Nephron (organoid): ENCODE data around the gene SPATA2L.

Experiments
- H3K27ac Mint-ChIP-seq, 3 experiments: 2 replicates each; pipeline ENCODE4 v1.8.0; 2020; ENCODE audit warnings: mixed read lengths in 3 of 3, mild to moderate bottlenecking in 2 of 3, moderate library complexity in 1 of 3
- H3K27me3 Mint-ChIP-seq: 2 replicates; pipeline ENCODE4 v1.8.0; 2021; ENCODE audit warnings: low read depth, mild to moderate bottlenecking, moderate library complexity, mixed read lengths
- H3K36me3 Mint-ChIP-seq: 2 replicates; pipeline ENCODE4 v1.8.0; 2020; ENCODE audit warnings: low read depth, mixed read lengths
- H3K4me1 Mint-ChIP-seq: 2 replicates; pipeline ENCODE4 v1.8.0; 2020; ENCODE audit warnings: mixed read lengths
- H3K4me3 Mint-ChIP-seq, 3 experiments: 2 replicates each; pipeline ENCODE4 v1.8.0; 2020; ENCODE audit warnings: mild to moderate bottlenecking in 3 of 3, mixed read lengths in 3 of 3, moderate library complexity in 2 of 3
- H3K9me3 Mint-ChIP-seq: 2 replicates; pipeline ENCODE4 v1.8.0; 2020; ENCODE audit warnings: mixed read lengths
- CTCF ChIP-seq, 3 experiments: fragments of 200-600 bp; sonication (generic); IDR thresholded peaks; one replicate each; pipeline ENCODE4 v1.5.0; 2021; ENCODE audit warnings: antibody characterized with exemption in 3 of 3; ENCODE audit not compliant: unreplicated experiment in 3 of 3

The SPATA2L gene

GRCh38 chr16:89732142-89732917 is 30.8 kb upstream of the SPATA2L start:
- H3K4me3 Mint-ChIP-seq, result no peak overlapping the region
- no peaks in the 10 kb centered on the region for H3K9me3 Mint-ChIP-seq
- H3K27ac Mint-ChIP-seq, result no peak overlapping the region
- H3K36me3 Mint-ChIP-seq, result peaks cover 65% of the 10 kb centered on the region
- H3K4me1 Mint-ChIP-seq, result peaks cover 4% of the 10 kb centered on the region
- no peaks in the 10 kb centered on the region for H3K27me3 Mint-ChIP-seq
- no peak for TF ChIP-seq CTCF (IDR thresholded peaks at IDR 0.05; ENCODE audit: unreplicated experiment in 3 of 3)

- H3K36me3 Mint-ChIP-seq, result peaks cover 64% of the 10 kb centered on the region
- no peak overlapping the region for H3K4me3 Mint-ChIP-seq
- TF ChIP-seq CTCF (IDR thresholded peaks at IDR 0.05; ENCODE audit: unreplicated experiment in 3 of 3), result no peak
- H3K27ac Mint-ChIP-seq, result peak overlapping the region in 1 of 3 experiments; percentile 24
- peaks cover 4% of the 10 kb centered on the region for H3K4me1 Mint-ChIP-seq
- no peaks in the 10 kb centered on the region for H3K27me3 Mint-ChIP-seq
- H3K9me3 Mint-ChIP-seq, result no peaks in the 10 kb centered on the region
Observed at GRCh38 chr16:89730610-89731234, 29.2 kb upstream of the SPATA2L start.

GRCh38 chr16:89729863-89730593 is 28.5 kb upstream of the SPATA2L start:
- H3K36me3 Mint-ChIP-seq, result peaks cover 57% of the 10 kb centered on the region
- H3K9me3 Mint-ChIP-seq, result no peaks in the 10 kb centered on the region
- H3K4me1 Mint-ChIP-seq, result peaks cover 4% of the 10 kb centered on the region
- no peak overlapping the region for H3K4me3 Mint-ChIP-seq
- no peak for TF ChIP-seq CTCF (IDR thresholded peaks at IDR 0.05; ENCODE audit: unreplicated experiment in 3 of 3)
- no peaks in the 10 kb centered on the region for H3K27me3 Mint-ChIP-seq
- H3K27ac Mint-ChIP-seq, result peak overlapping the region in 1 of 3 experiments; percentile 24

DNA sequence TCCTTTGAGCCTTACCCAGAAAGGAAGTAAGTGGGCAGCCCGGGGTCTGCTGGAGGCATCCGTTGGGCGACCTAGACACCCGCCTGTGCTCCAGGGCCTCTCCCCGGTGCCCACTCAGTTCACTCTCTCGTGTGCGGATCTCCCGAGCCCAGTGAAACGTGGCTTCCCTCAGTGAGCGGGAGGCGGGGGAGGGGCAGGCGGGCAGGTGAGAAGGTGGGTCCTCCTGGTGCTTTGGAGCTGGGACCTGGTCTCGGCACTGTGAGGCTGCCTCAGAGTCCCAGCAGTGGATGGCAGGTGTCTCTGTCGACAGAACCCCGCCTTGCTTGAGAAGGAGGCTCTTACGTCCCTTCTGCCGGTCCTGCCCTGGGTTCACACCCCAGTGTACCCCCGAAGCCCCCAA is 27.8 kb upstream of the SPATA2L start:
- no peaks in the 10 kb centered on the region for H3K27me3 Mint-ChIP-seq
- no peak overlapping the region for H3K4me3 Mint-ChIP-seq
- H3K36me3 Mint-ChIP-seq, result peaks cover 54% of the 10 kb centered on the region
- H3K4me1 Mint-ChIP-seq, result peaks cover 4% of the 10 kb centered on the region
- H3K9me3 Mint-ChIP-seq, result no peaks in the 10 kb centered on the region
- H3K27ac Mint-ChIP-seq, result no peak overlapping the region
- no peak for TF ChIP-seq CTCF (IDR thresholded peaks at IDR 0.05; ENCODE audit: unreplicated experiment in 3 of 3)

GRCh38 chr16:89727406-89728120 is 26.1 kb upstream of the SPATA2L start:
- H3K9me3 Mint-ChIP-seq, result no peaks in the 10 kb centered on the region
- TF ChIP-seq CTCF (IDR thresholded peaks at IDR 0.05; ENCODE audit: unreplicated experiment in 3 of 3), result no peak
- no peak overlapping the region for H3K27ac Mint-ChIP-seq
- no peak overlapping the region for H3K4me3 Mint-ChIP-seq
- peaks cover 9% of the 10 kb centered on the region for H3K4me1 Mint-ChIP-seq
- H3K27me3 Mint-ChIP-seq, result no peaks in the 10 kb centered on the region
- H3K36me3 Mint-ChIP-seq, result peaks cover 50% of the 10 kb centered on the region
